Activated B cell treated with CpG ODN at 0.5 μM for 24 hours (primary cell): ENCODE measurements around the gene SSH2. TPM values are rescaled to one million over a fixed set of nuclear protein-coding genes. Genes with fewer than 3 reads are reported as not detected.

Experiments
- ATAC-seq: fragments of 200-7000 bp; cut with Tn5 transposase; one replicate; pipeline ENCODE4 v1.10.0; 2021; ENCODE audit warnings: low read depth, mild to moderate bottlenecking, moderate library complexity
- CTCF ChIA-PET: fragments of 350-600 bp; sonication (Branson Sonifier 250); formaldehyde crosslinking; loops from one replicate; lab custom pipeline; 2021; ENCODE audit warnings: antibody characterized with exemption; lab: Charles Lee
- POLR2A ChIA-PET: fragments of 350-600 bp; sonication (Branson Sonifier 250); formaldehyde crosslinking; loops from one replicate; lab custom pipeline; 2021; ENCODE audit warnings: antibody characterized with exemption; lab: Charles Lee
- DNase-seq: peaks from one replicate; pipeline ENCODE4 v3.0.0; 2022
- H3K27ac Mint-ChIP-seq: one replicate; pipeline ENCODE4 v1.8.0; 2020; ENCODE audit warnings: mixed read lengths
- H3K27me3 Mint-ChIP-seq: one replicate; pipeline ENCODE4 v1.8.0; 2021; ENCODE audit warnings: mixed read lengths
- H3K36me3 Mint-ChIP-seq: one replicate; pipeline ENCODE4 v1.8.0; 2021; ENCODE audit warnings: low read depth, mixed read lengths
- H3K4me1 Mint-ChIP-seq: one replicate; pipeline ENCODE4 v1.8.0; 2021; ENCODE audit warnings: mixed read lengths
- H3K4me3 Mint-ChIP-seq: one replicate; pipeline ENCODE4 v1.8.0; 2020; ENCODE audit warnings: mild to moderate bottlenecking, mixed read lengths
- H3K9me3 Mint-ChIP-seq: one replicate; pipeline ENCODE4 v1.8.0; 2020; ENCODE audit warnings: mixed read lengths
- intact Hi-C: fragments of 100-400 bp; cut with micrococcal nuclease; formaldehyde crosslinking; loops from one replicate; pipeline ENCODE4 v1.15.1; 2024
- total RNA-seq: library from RNA; stranded (reverse); gene quantifications from 2 replicates; pipeline ENCODE4 v1.2.3, GENCODE V29; 2022
- TF ChIP-seq, protein P1 (sequence below): fragments of 200-600 bp; IDR thresholded peaks from one replicate; pipeline ENCODE4 v1.8.0; 2022; ENCODE audit warnings: antibody characterized with exemption, mild to moderate bottlenecking

SSH2 gene
- total RNA-seq, 1 donor from 2014 or later = 95.7 TPM

DNA sequence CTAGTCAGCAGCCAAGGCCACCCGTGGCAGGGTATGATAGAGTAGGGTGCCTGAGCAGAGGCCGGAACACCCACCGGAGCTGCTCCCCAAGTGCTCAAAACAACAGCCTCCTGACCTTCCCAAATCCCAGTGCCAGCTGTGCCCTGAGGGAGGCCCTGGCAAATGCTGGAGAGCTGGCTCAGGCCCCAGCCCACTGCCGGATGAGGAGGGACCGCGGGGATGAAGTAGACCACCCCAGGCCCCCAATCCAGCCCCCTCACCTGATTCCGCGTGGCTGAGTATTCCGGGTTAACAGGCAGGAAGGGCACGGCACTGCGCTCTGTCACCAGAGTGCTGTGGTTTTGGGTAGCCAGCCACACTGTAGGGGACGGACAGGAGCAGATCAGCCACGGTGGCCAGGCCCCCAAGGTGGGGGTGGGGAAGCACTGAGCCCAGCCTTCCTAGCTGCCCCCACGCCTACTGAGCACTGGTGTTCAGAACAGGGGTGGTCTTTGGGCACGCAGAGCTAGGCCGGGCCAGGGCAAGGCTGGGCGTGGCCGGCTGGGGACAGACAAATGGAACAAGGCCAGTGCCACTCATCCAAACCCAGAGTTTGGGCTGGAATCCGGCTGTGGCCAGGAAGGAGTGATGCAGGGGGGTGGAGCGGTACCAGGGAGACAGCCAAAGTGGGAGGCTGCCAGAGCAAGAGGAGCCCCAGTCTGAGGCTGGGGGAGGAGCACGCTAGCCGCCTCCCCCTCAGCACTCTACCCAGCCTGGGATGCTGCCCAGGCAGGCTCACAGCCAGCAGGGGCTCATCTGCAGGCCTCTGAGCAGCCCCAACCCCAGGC is 352.4 kb downstream of the SSH2 start:
- Mint-ChIP-seq H3K9me3 (no peaks in the 10 kb centered on the region), H3K27ac (no peak overlapping the region), H3K4me3 (no peak overlapping the region), H3K36me3 (peaks cover 62% of the 10 kb centered on the region), H3K27me3 (no peaks in the 10 kb centered on the region), H3K4me1 (peaks cover 21% of the 10 kb centered on the region)
- intact Hi-C loops = no loop called here
- DNase-seq (no peak), ATAC-seq (no peak)
- ChIA-PET POLR2A (interaction anchor here (0.7 to 5.1 kb wide), 3 partner anchors 10 to 14 kb away, joined by 3 to 32 read pairs (median 7); partner anchors contain the start of gene ANKRD13B), CTCF (interaction anchor here (1.3 to 9.0 kb wide), 4 partner anchors 15 to 41 kb away, joined by 3 to 70 read pairs (median 30); partner anchors contain the start of gene ANKRD13B)
- TF ChIP-seq, protein P1, sequence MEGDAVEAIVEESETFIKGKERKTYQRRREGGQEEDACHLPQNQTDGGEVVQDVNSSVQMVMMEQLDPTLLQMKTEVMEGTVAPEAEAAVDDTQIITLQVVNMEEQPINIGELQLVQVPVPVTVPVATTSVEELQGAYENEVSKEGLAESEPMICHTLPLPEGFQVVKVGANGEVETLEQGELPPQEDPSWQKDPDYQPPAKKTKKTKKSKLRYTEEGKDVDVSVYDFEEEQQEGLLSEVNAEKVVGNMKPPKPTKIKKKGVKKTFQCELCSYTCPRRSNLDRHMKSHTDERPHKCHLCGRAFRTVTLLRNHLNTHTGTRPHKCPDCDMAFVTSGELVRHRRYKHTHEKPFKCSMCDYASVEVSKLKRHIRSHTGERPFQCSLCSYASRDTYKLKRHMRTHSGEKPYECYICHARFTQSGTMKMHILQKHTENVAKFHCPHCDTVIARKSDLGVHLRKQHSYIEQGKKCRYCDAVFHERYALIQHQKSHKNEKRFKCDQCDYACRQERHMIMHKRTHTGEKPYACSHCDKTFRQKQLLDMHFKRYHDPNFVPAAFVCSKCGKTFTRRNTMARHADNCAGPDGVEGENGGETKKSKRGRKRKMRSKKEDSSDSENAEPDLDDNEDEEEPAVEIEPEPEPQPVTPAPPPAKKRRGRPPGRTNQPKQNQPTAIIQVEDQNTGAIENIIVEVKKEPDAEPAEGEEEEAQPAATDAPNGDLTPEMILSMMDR = no peak

DNA sequence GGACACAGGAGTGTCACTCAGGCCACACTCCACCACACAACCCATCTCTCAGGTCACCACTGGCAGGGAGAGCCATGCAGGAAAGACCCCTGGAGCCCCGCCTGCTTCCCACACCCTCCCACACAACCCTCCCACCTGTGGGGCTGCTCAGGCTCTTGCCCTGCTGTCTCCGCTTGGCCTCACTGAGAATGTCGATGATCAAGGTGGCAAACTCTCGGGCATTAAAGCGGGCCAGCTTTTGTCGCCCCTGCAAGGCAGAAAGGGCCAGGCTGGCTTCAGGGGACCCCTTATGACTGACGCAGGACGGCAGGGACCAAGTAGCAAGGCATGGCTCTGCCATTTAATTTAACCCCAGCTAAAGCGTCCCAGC is 353.0 kb downstream of the SSH2 start:
- POLR2A ChIA-PET = interaction anchor here (0.7 to 1.8 kb wide), 2 partner anchors 9 to 14 kb away, joined by 3 to 7 read pairs; no protein-coding TSS in a partner anchor

DNA sequence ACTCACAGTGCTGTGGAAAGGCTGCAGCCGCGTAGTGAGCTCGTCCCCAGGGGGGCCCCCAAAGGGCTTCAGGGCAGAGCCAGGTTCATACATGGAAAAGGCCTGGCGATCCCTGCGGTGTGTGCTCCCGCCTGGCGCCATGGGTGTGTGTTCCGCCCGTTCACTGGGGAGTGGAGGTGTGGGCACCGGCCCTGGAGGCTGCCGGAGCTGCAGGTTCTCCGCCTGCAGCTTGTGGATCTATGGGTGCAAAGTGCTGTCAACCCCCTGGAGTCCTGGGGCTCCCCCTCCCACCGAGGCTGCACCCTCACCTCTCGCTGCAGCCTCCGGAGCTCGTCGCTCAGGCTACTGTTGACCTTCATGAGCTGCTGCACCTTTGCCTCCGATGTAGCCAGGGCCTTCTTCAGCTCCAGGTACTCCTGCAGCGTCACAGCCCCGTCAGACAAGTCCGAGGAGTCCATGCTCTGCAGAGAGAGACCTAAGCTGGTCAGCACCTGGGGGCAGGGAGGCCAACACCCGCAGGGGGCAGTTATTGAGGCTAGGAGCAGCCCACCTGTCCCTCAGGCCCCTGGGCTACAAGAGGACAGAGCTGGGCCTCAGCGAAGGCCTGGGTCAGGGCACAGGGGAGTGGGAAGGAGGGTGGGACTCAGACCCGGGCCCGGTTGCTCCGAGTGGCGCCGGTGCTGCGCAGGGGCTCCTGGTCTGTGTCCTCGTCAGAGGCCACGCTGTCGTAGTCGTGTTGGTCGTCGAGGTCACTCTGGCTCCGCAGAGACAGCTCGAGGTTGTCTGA is 353.6 kb downstream of the SSH2 start:
- no peaks in the 10 kb centered on the region for H3K27me3 Mint-ChIP-seq
- ATAC-seq (no peak), DNase-seq (no peak)
- TF ChIP-seq, protein P1 = no peak
- H3K4me1 Mint-ChIP-seq = peaks cover 21% of the 10 kb centered on the region
- H3K4me3 Mint-ChIP-seq = no peak overlapping the region
- no peak overlapping the region for H3K27ac Mint-ChIP-seq
- intact Hi-C loops = no loop called here
- ChIA-PET CTCF (interaction anchor here (1.3 to 9.0 kb wide), 5 partner anchors 16 to 206 kb away, joined by 3 to 70 read pairs (median 6); partner anchors contain the start of gene ANKRD13B), POLR2A (interaction anchor here (0.7 to 1.8 kb wide), 3 partner anchors 9 to 14 kb away, joined by 3 to 7 read pairs (median 3); no protein-coding TSS in a partner anchor)
- no peaks in the 10 kb centered on the region for H3K9me3 Mint-ChIP-seq
- H3K36me3 Mint-ChIP-seq = peaks cover 56% of the 10 kb centered on the region

More for the DNA sequence above, 353.0 kb downstream of the SSH2 start:
- Mint-ChIP-seq H3K4me1 (peaks cover 21% of the 10 kb centered on the region), H3K4me3 (no peak overlapping the region), H3K36me3 (peaks cover 56% of the 10 kb centered on the region), H3K9me3 (no peaks in the 10 kb centered on the region), H3K27me3 (no peaks in the 10 kb centered on the region), H3K27ac (no peak overlapping the region)
- DNase-seq = no peak
- intact Hi-C loops = no loop called here
- CTCF ChIA-PET = interaction anchor here (1.3 to 9.0 kb wide), 4 partner anchors 16 to 40 kb away, joined by 3 to 70 read pairs (median 30); partner anchors contain the start of gene ANKRD13B
- TF ChIP-seq, protein P1 = no peak
- ATAC-seq = no peak

Other genes starting within 250 kb of the SSH2 start
- 1.9 TPM in 2 replicates for gene EFCAB5, start 11.4 kb upstream of the SSH2 start, total RNA-seq
- gene NSRP1, start 186.6 kb upstream of the SSH2 start, total RNA-seq = 35.3 and 44.2 TPM in 2 replicates